ENCODE measurements around the gene GRHL1.

- TF ChIP-seq CTCF (conservative IDR thresholded peaks at IDR 0.05 in 1 of 2, IDR thresholded peaks at IDR 0.05 in 1 of 2; ENCODE audit: extremely low read depth in 1 of 2, insufficient read depth in 1 of 2, low read depth in 1 of 2, low read length in 2 of 2) (no peak), EZH2 (IDR thresholded peaks at IDR 0.05; ENCODE audit: borderline replicate concordance, low read length) (no peak)
These were observed 46.1 kb upstream of the GRHL1 start for GRCh38 chr2:9905413-9905812.

Data from mammary epithelial cell (primary cell).